ENCODE results near the gene PIGBOS1. TPM values are rescaled to one million over a fixed set of nuclear protein-coding genes. Genes with fewer than 3 reads are reported as not detected.

Gene PIGBOS1
- total RNA-seq, 4 donors from 2014 or later = 4.1 to 17.8 (median 8.9) TPM

DNA sequence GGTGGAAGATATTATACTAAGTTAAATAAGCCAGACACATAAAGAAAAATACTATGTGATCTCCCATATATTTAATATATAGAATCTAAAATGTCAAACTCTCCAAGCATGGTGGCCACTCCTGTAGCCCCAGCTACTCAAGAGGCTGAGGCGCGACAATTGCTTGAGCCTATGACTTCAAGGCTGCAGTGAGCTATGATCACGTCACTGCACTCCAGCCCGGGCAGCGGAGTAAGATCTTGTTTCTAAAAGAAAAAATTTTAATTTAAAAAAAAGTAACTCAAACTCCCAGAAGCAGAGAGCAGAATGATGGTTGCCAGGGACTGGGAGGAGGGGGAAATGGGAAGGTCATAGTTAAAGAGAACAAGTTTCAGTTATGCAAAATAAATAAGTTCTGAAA lies 42.6 kb downstream of the PIGBOS1 start:
- Histone ChIP-seq H3K27me3 (no peaks in the 10 kb centered on the region), H3K4me3 (no peak overlapping the region), H3K36me3 (no peaks in the 10 kb centered on the region), H3K27ac (no peak overlapping the region), H3K9me3 (no peaks in the 10 kb centered on the region), H3K4me1 (peaks cover 4% of the 10 kb centered on the region)
- WGBS = 94% methylated on average over 5 of the region's 5 CpGs
- TF ChIP-seq, protein P1, sequence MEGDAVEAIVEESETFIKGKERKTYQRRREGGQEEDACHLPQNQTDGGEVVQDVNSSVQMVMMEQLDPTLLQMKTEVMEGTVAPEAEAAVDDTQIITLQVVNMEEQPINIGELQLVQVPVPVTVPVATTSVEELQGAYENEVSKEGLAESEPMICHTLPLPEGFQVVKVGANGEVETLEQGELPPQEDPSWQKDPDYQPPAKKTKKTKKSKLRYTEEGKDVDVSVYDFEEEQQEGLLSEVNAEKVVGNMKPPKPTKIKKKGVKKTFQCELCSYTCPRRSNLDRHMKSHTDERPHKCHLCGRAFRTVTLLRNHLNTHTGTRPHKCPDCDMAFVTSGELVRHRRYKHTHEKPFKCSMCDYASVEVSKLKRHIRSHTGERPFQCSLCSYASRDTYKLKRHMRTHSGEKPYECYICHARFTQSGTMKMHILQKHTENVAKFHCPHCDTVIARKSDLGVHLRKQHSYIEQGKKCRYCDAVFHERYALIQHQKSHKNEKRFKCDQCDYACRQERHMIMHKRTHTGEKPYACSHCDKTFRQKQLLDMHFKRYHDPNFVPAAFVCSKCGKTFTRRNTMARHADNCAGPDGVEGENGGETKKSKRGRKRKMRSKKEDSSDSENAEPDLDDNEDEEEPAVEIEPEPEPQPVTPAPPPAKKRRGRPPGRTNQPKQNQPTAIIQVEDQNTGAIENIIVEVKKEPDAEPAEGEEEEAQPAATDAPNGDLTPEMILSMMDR (IDR thresholded peaks at IDR 0.05) = no peak
- TF ChIP-seq EP300 (IDR thresholded peaks at IDR 0.05) = no peak
- no peak for TF ChIP-seq POLR2AphosphoS5 (IDR thresholded peaks at IDR 0.05)
- no peak for TF ChIP-seq POLR2A (IDR thresholded peaks at IDR 0.05)
- DNase-seq (ENCODE audit: low spot score in 2 of 2) = no peak

DNA sequence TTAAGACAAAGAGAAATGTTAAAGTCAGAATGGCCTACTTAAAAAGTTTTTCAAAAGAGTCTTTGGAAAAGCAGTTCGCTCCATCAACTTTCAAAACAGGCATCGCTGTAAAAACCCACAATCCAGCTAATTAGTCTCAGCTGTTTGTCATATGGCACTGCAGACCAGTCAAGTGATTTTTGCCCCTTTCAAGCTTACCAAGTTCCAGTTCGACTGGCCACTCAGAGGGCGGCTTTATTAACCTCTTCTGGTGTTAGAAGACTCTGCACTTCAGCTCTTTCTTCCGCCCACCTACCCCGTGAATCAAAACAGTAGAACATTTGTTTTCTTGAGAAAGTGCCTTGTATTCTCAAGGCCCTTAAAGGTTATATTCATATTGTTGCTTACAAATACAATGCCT lies 48.6 kb downstream of the PIGBOS1 start:
- DNase-seq (ENCODE audit: low spot score in 2 of 2) = no peak
- Histone ChIP-seq H3K4me1 (peaks cover 3% of the 10 kb centered on the region), H3K36me3 (no peaks in the 10 kb centered on the region), H3K4me3 (no peak overlapping the region), H3K27ac (no peak overlapping the region), H3K27me3 (no peaks in the 10 kb centered on the region), H3K9me3 (no peaks in the 10 kb centered on the region)
- no peak for TF ChIP-seq POLR2A (IDR thresholded peaks at IDR 0.05)
- TF ChIP-seq EP300 (IDR thresholded peaks at IDR 0.05) = no peak
- TF ChIP-seq POLR2AphosphoS5 (IDR thresholded peaks at IDR 0.05) = no peak
- TF ChIP-seq, protein P1 (IDR thresholded peaks at IDR 0.05) = no peak
- WGBS = 70% methylated on average over 6 of the region's 6 CpGs

DNA sequence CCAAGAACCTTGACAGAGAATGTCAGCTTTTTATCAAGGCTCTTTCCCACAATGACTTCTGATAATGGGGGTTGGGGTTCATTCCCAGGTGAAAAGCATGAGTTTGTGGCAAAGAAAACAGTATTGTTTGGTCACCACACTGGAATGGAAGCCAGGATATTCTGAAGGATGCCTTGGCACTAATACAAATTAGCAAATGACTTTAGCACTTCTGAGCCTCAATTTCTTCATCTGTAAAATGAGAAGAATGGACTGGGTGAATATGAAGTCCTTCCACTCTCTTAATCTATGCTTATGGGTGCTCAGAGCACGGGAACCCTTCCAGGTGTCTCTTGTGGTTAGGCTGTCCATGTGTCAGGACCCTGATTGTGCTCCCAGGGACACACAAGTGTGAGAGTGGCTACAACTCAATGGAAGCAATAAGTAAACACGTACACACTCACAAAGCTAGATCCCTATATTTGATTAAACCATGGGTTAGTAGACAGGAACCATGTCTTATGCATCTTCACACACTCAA lies 50.7 kb downstream of the PIGBOS1 start:
- no peak for DNase-seq (ENCODE audit: low spot score in 2 of 2)
- Histone ChIP-seq H3K4me3 (no peak overlapping the region), H3K9me3 (no peaks in the 10 kb centered on the region), H3K4me1 (peaks cover 3% of the 10 kb centered on the region), H3K27me3 (no peaks in the 10 kb centered on the region), H3K27ac (no peak overlapping the region), H3K36me3 (no peaks in the 10 kb centered on the region)
- TF ChIP-seq POLR2AphosphoS5 (IDR thresholded peaks at IDR 0.05) = no peak
- TF ChIP-seq POLR2A (IDR thresholded peaks at IDR 0.05) = no peak
- TF ChIP-seq, protein P1 (IDR thresholded peaks at IDR 0.05) = no peak
- no peak for TF ChIP-seq EP300 (IDR thresholded peaks at IDR 0.05)
- 90% methylated on average over 2 of the region's 2 CpGs for WGBS

DNA sequence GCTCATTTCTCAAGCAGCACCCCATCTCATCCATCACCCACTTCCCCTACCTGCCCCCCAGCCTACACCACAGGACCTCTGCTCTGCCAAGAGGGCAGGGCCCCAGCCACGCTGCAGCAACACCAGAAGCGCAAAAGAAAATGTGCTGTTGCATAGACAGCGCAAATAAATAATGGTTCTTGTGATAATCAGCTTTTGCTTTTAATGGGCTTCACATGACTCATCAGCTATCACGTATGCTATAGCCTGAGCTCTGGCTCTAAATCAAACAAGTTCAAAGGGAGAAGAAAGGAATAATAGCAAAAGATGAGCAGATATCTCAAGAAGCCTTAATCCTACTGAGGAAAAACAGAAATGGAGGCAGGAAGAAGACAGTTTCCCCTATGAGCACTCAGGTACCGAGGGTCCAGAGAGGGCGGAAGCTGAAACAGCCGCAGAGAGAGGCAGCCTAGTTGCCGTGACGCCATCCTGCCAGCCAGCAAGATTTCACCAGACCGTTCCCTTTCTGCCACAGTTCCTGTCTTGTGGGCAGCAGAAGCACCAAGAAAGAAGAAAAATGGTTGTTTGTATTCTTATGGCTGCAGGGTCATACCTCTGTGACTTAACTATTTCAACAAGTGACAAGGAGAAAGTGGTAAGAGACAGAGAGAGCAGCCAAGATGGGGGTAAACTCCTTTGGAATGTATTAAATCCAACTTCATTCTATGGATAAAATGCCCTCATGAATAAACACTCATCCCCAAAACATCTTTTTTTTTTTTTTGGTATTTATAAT lies 51.3 kb downstream of the PIGBOS1 start:
- no peak for TF ChIP-seq EP300 (IDR thresholded peaks at IDR 0.05)
- TF ChIP-seq, protein P1 (IDR thresholded peaks at IDR 0.05) = no peak
- no peak for TF ChIP-seq POLR2A (IDR thresholded peaks at IDR 0.05)
- TF ChIP-seq POLR2AphosphoS5 (IDR thresholded peaks at IDR 0.05) = no peak
- Histone ChIP-seq H3K4me1 (peaks cover 3% of the 10 kb centered on the region), H3K27me3 (no peaks in the 10 kb centered on the region), H3K36me3 (no peaks in the 10 kb centered on the region), H3K9me3 (no peaks in the 10 kb centered on the region), H3K4me3 (no peak overlapping the region), H3K27ac (no peak overlapping the region)
- WGBS = 66% methylated on average over 10 of the region's 10 CpGs
- DNase-seq (ENCODE audit: low spot score in 2 of 2) = no peak

Other genes starting within 250 kb of the PIGBOS1 start
- 10 to 100 TPM; 52.1 to 56.9 (median 53.7) TPM for gene RSL24D1, start 122.2 kb downstream of the PIGBOS1 start, total RNA-seq
- 10 to 100 TPM in 2 of 4 donors, 1 to 10 TPM in 2; 7.8 to 16.1 (median 9.2) TPM for gene RAB27A, start 29.3 kb downstream of the PIGBOS1 start, total RNA-seq
- 10 to 100 TPM in 2 of 4 donors, 1 to 10 TPM in 2; 6.7 to 13.2 (median 9.9) TPM for gene PIGB, start 99 bp upstream of the PIGBOS1 start, total RNA-seq
- 10 to 100 TPM; 23.6 to 35.8 (median 26.4) TPM for gene CCPG1, start 89.2 kb upstream of the PIGBOS1 start, total RNA-seq
- 1 to 10 TPM in 3 of 4 donors, not detected in 1; 1.5 to 3.6 (median 2.6) TPM for gene PIERCE2, start 89.4 kb upstream of the PIGBOS1 start, total RNA-seq
- gene DNAAF4, start 189.1 kb upstream of the PIGBOS1 start, total RNA-seq = 1 to 10 TPM in 2 of 4 donors, under 1 TPM in 2; 0.55 to 1.1 (median 0.87) TPM